Measurements from ENCODE around the gene ZFP3. TPM values are rescaled to one million over a fixed set of nuclear protein-coding genes. Genes with fewer than 3 reads are reported as not detected.
"Not testable (repeated sequence)": the region's sequence is repeated elsewhere in the genome, so short reads cannot be mapped to it uniquely, and the experiment has no call there.

ZFP3 gene
- 1 to 10 TPM; 1.4 to 6.1 (median 2.3) TPM for total RNA-seq

DNA sequence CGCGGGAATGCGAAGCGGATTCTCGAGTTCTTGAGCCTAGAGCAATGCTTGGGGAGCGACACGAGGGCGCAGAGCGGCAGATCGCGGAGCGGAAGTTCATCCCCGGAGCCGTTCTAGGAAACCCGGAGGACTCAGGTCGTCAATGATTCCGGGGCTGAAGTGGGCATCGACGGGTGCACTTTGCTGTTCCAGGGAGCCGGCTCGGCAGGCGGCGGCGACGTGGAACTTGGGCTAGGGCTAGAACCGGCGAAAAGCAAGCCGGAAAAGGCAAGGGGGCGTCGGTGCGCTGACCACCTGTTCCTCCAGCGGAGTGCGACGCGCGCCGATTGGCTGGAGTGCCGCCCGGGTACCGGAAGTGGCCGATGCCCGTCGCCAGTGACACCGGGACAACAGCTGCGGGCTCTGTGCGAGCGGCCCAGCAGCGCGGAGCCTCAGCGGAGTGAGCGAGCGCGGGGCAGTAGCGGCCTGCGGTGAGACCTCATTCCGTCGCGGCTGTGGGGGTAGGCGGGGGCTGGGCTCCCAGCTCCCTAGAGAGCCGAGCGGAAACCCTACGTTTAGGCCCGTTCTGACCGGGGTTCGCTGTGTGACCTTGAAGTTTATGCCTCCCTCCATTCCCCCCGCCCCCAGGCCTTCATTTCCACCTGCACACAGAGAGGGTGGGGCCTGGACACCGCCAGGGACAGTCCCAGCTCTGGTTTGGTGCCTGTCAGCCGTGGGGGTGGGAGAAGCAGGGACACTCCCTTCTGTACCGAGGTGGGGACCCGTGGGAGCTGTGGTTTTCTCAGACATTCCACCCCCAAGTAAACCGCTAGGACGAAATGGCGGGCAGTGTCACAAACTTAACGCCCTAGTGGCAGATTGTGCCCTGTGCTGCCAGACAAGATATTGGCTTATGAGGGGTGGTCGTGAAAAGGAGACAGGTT lies at the start of gene ZFP3:
ZFP3 (plus strand) TSS at position 362 of the 923 bp plus-strand sequence. CDS start 13,038 bp downstream, outside the sequence.
- peak; percentile 51 for DNase-seq
- H3K27ac ChIP-seq, result peak within 1 kb of the TSS; percentile 82 to 88 (median 85)
- H3K4me1 ChIP-seq, result peaks cover 11 to 25% (median 13%) of the 10 kb centered on the region in 3 donors
- 0% methylated on average over 11 to 24 of the region's 75 CpGs for WGBS, 2 donors
- peak within 1 kb of the TSS; percentile 74 to 89 (median 87) for H3K4me3 ChIP-seq
- TF ChIP-seq POLR2A (IDR thresholded peaks at IDR 0.05) (peak in 2 of 4 donors; percentile 28 to 37), CTCF (IDR thresholded peaks at IDR 0.05) (peak in 3 of 6 experiments; percentile 8 to 24 (median 13))
- H3K27me3 ChIP-seq, result peaks cover 0 to 4% (median 0%) of the 10 kb centered on the region in 4 donors
- intact Hi-C loops (cut with DNase I), result no loop called here
- peaks cover 0 to 5% (median 0%) of the 10 kb centered on the region in 3 donors for H3K9me3 ChIP-seq
- peaks cover 0 to 22% (median 0%) of the 10 kb centered on the region in 3 donors for H3K36me3 ChIP-seq

- H3K27ac ChIP-seq; H3K9me3 ChIP-seq; H3K36me3 ChIP-seq; intact Hi-C loops (cut with DNase I); H3K4me3 ChIP-seq; H3K27me3 ChIP-seq; DNase-seq: not testable (repeated sequence)
- 91 to 92% methylated on average over 2 of the region's 2 CpGs for WGBS, 2 donors
- H3K4me1 ChIP-seq, result peaks cover 3 to 39% (median 5%) of the 10 kb centered on the region in 3 donors
These were observed 48.1 kb upstream of the ZFP3 start for GRCh38 chr17:5030168-5030567.

GRCh38 chr17:5031365-5032082 lies 46.7 kb upstream of the ZFP3 start:
- Histone ChIP-seq H3K4me1 (peaks cover 5 to 33% (median 9%) of the 10 kb centered on the region in 3 donors), H3K27ac (peak overlapping the region; percentile 51 to 78 (median 64)), H3K4me3 (peak overlapping the region; percentile 34 to 73 (median 50)), H3K36me3 (no peaks in the 10 kb centered on the region), H3K27me3 (peaks cover 0 to 15% (median 0%) of the 10 kb centered on the region in 4 donors), H3K9me3 (no peaks in the 10 kb centered on the region)
- WGBS, 2 donors, result 4 to 6% methylated on average over 19 to 21 of the region's 48 CpGs
- DNase-seq, result no peak
- intact Hi-C loops (cut with DNase I), result no loop called here
- no peak for TF ChIP-seq POLR2A (IDR thresholded peaks at IDR 0.05)
- TF ChIP-seq CTCF (IDR thresholded peaks at IDR 0.05), result peak; percentile 80 to 87 (median 84)

- TF ChIP-seq CTCF (IDR thresholded peaks at IDR 0.05) (no peak), POLR2A (IDR thresholded peaks at IDR 0.05) (no peak)
- intact Hi-C loops (cut with DNase I), result no loop called here
- H3K4me1 ChIP-seq, result peaks cover 5 to 33% (median 9%) of the 10 kb centered on the region in 3 donors
- peaks cover 0 to 15% (median 0%) of the 10 kb centered on the region in 4 donors for H3K27me3 ChIP-seq
- 67 to 73% methylated on average over 1 to 3 of the region's 6 CpGs for WGBS, 2 donors
- no peaks in the 10 kb centered on the region for H3K36me3 ChIP-seq
- no peaks in the 10 kb centered on the region for H3K9me3 ChIP-seq
- DNase-seq, result no peak
- no peak overlapping the region for H3K4me3 ChIP-seq
- no peak overlapping the region for H3K27ac ChIP-seq
These were observed 45.4 kb upstream of the ZFP3 start for GRCh38 chr17:5032865-5033264.

DNA sequence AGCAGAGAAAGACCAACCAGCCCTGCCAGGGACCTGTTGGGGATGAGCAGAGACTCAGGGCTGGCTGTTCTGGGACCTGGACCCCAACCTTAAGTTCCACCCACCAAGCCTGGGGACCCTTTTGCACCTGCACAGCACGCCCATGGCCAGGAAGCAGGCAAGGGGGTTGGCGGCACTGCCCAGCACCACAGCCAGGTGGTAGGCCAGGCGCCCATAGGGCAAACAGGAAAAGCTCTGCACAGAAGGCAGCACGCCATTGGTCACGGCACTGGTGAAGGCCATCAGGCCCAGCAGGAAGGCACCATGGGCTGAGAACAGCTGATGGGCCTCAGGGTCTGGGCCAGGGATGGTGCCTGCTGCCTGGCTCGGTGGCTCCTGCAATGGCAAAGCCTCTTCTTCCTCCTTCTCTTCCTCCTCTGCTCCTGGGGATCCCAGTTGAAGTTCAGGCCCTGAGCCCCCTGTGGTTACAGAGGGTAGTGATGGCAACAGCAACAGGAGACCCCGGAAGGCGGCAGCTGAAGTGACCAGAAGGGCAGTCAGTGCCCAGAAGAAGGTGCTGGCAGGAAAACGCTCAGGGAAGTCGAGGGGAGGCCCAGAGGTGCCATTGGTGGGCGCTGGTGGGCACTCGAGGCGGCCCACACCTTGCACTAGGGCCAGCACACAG lies 44.8 kb upstream of the ZFP3 start:
- Histone ChIP-seq H3K27ac (no peak overlapping the region), H3K4me3 (no peak overlapping the region), H3K9me3 (no peaks in the 10 kb centered on the region), H3K27me3 (peaks cover 0 to 15% (median 0%) of the 10 kb centered on the region in 4 donors), H3K4me1 (peaks cover 5 to 33% (median 9%) of the 10 kb centered on the region in 3 donors), H3K36me3 (no peaks in the 10 kb centered on the region)
- 94 to 96% methylated on average over 3 to 6 of the region's 13 CpGs for WGBS, 2 donors
- DNase-seq, result no peak
- intact Hi-C loops (cut with DNase I), result no loop called here
- TF ChIP-seq CTCF (IDR thresholded peaks at IDR 0.05) (no peak), POLR2A (IDR thresholded peaks at IDR 0.05) (no peak)
